ENCODE results near the gene PBX3.

Gene PBX3

GRCh38 chr9:125953314-125954019 lies 206.3 kb downstream of the PBX3 start:
- DNase-seq: no peak

GRCh38 chr9:125956102-125956501 lies 208.9 kb downstream of the PBX3 start:
- DNase-seq: no peak

GRCh38 chr9:125959315-125959714 lies 212.1 kb downstream of the PBX3 start:
- no peak for DNase-seq

GRCh38 chr9:125959951-125960619 lies 212.9 kb downstream of the PBX3 start:
- DNase-seq: no peak

- no peak for DNase-seq
Measured at GRCh38 chr9:125960626-125961025, 213.5 kb downstream of the PBX3 start.

- DNase-seq: no peak
Measured at GRCh38 chr9:125961072-125961471, 213.9 kb downstream of the PBX3 start.

- no peak for DNase-seq
Measured at GRCh38 chr9:125963932-125964331, 216.8 kb downstream of the PBX3 start.

GRCh38 chr9:125964702-125965225 lies 217.6 kb downstream of the PBX3 start:
- no peak for DNase-seq

- DNase-seq: no peak
Measured at GRCh38 chr9:125965477-125965876, 218.3 kb downstream of the PBX3 start.

GRCh38 chr9:125966466-125966865 lies 219.3 kb downstream of the PBX3 start:
- DNase-seq: no peak

GRCh38 chr9:125966959-125967711 lies 220.0 kb downstream of the PBX3 start:
- no peak for DNase-seq

GRCh38 chr9:125968714-125969374 lies 221.7 kb downstream of the PBX3 start:
- DNase-seq: no peak

GRCh38 chr9:125969462-125969861 lies 222.3 kb downstream of the PBX3 start:
- no peak for DNase-seq

- no peak for DNase-seq
Measured at GRCh38 chr9:125969868-125970267, 222.7 kb downstream of the PBX3 start.

- DNase-seq: no peak
Measured at GRCh38 chr9:125970340-125970739, 223.2 kb downstream of the PBX3 start.

- DNase-seq: no peak
Measured at GRCh38 chr9:125971050-125971449, 223.9 kb downstream of the PBX3 start.

GRCh38 chr9:125972012-125972729 lies 225.0 kb downstream of the PBX3 start:
- no peak for DNase-seq

GRCh38 chr9:125973547-125973946 lies 226.4 kb downstream of the PBX3 start:
- no peak for DNase-seq

- no peak for DNase-seq
Measured at GRCh38 chr9:125974705-125975104, 227.5 kb downstream of the PBX3 start.

- DNase-seq: no peak
Measured at GRCh38 chr9:125977223-125977622, 230.1 kb downstream of the PBX3 start.

- no peak for DNase-seq
Measured at GRCh38 chr9:125979383-125979782, 232.2 kb downstream of the PBX3 start.

GRCh38 chr9:125982798-125983406 lies 235.7 kb downstream of the PBX3 start:
- DNase-seq: no peak

Measured in SHP77 treated with DMSO at 0.1 percent for 48 hours (cell line).